SK-N-SH (cell line): Measurements from ENCODE around the gene FNDC1. TPM values are rescaled to one million over a fixed set of nuclear protein-coding genes. Genes with fewer than 3 reads are reported as not detected.

Experiments used
- CTCF ChIA-PET: fragments of 300-600, 350-600 bp; formaldehyde crosslinking; extraction: SDS; loops from one replicate; lab custom pipeline; 2021; lab: Yijun Ruan, JAX
- POLR2A ChIA-PET: fragments of 350-600 bp; sonication (Branson Sonifier 250); formaldehyde crosslinking; extraction: SDS; loops from one replicate; lab custom pipeline; 2020; ENCODE audit warnings: antibody characterized with exemption, inconsistent platforms; lab: Yijun Ruan, JAX
- DNase-seq: peaks from one replicate; pipeline ENCODE4 v3.0.0; 2012
- H2AFZ ChIP-seq: fragments of 200-600 bp; sonication (generic); 2 replicates; pipeline ENCODE4 v1.8.1; 2016; ENCODE audit warnings: antibody characterized with exemption, mild to moderate bottlenecking, low read depth
- H3F3A ChIP-seq: fragments of 200-600 bp; sonication (generic); replicated peaks from 2 replicates; pipeline ENCODE3; 2016; ENCODE audit warnings: antibody characterized with exemption, mild to moderate bottlenecking; ENCODE audit not compliant: insufficient read depth
- H3K27ac ChIP-seq, 2 experiments: fragments of 200-500 bp in 1 of 2; fragments of 200-600 bp in 1 of 2; sonication (Bioruptor generic) in 1 of 2; sonication (generic), shearing (Covaris generic) in 1 of 2; 2 replicates each; pipeline versions ENCODE4 v1.5.1 to v1.6.1; 2014 to 2016; ENCODE audit warnings: low read depth in 2 of 2, inconsistent platforms in 1 of 2, low read length in 1 of 2, mild to moderate bottlenecking in 1 of 2, mixed read lengths in 1 of 2
- H3K27me3 ChIP-seq: fragments of 200-600 bp; sonication (generic), shearing (Covaris generic); 2 replicates; pipeline ENCODE4 v1.6.1; 2016; ENCODE audit warnings: mixed run types; ENCODE audit not compliant: insufficient read depth
- H3K36me3 ChIP-seq, 2 experiments: fragments of 200-500 bp in 1 of 2; fragments of 200-600 bp in 1 of 2; sonication (Bioruptor generic) in 1 of 2; sonication (generic) in 1 of 2; replicated peaks in 1 of 2; 2 replicates each; pipeline versions ENCODE3 to v1.5.1; 2014 to 2016; ENCODE audit warnings: low read length in 1 of 2, mild to moderate bottlenecking in 1 of 2; ENCODE audit not compliant: insufficient read depth in 2 of 2, control insufficient read depth in 1 of 2
- H3K4me1 ChIP-seq, 2 experiments: fragments of 200-500 bp in 1 of 2; fragments of 200-600 bp in 1 of 2; sonication (Bioruptor generic) in 1 of 2; sonication (generic), shearing (Covaris generic) in 1 of 2; 2 replicates each; pipeline versions ENCODE4 v1.5.1 to v1.6.1; 2014 to 2016; ENCODE audit warnings: low read depth in 1 of 2, low read length in 1 of 2, mixed run types in 1 of 2; ENCODE audit not compliant: insufficient read depth in 2 of 2, control insufficient read depth in 1 of 2
- H3K4me2 ChIP-seq: fragments of 200-600 bp; sonication (generic), shearing (Covaris generic); 2 replicates; pipeline ENCODE4 v1.6.1; 2017; ENCODE audit warnings: mixed run types
- H3K4me3 ChIP-seq, 2 experiments: fragments of 200-500 bp in 1 of 2; fragments of 200-600 bp in 1 of 2; sonication (Bioruptor generic) in 1 of 2; sonication (generic), shearing (Covaris generic) in 1 of 2; 2 replicates each; pipeline versions ENCODE4 v1.5.1 to v1.8.1; 2014 to 2016; ENCODE audit warnings: low read depth in 2 of 2, inconsistent platforms in 1 of 2, low read length in 1 of 2, mild to moderate bottlenecking in 1 of 2, mixed read lengths in 1 of 2, moderate library complexity in 1 of 2
- H3K79me2 ChIP-seq: fragments of 200-600 bp; sonication (generic); 2 replicates; pipeline ENCODE4 v1.8.1; 2017; ENCODE audit warnings: mild to moderate bottlenecking; ENCODE audit not compliant: insufficient read depth
- H3K9ac ChIP-seq: fragments of 200-600 bp; sonication (generic); 2 replicates; pipeline ENCODE4 v1.6.1; 2017; ENCODE audit warnings: mixed run types
- H3K9me2 ChIP-seq: fragments of 200-600 bp; sonication (generic); 2 replicates; pipeline ENCODE4 v1.6.1; 2017; ENCODE audit warnings: mixed run types
- H3K9me3 ChIP-seq: fragments of 200-600 bp; sonication (generic); 2 replicates; pipeline ENCODE4 v1.6.1; 2017; ENCODE audit warnings: mixed run types, mild to moderate bottlenecking, moderate library complexity
- H4K20me1 ChIP-seq: fragments of 200-600 bp; sonication (generic); 2 replicates; pipeline ENCODE4 v1.6.1; 2017; ENCODE audit warnings: mild to moderate bottlenecking, mixed run types; ENCODE audit not compliant: insufficient read depth
- CHD2 ChIP-seq: fragments of 150-350 bp; IDR thresholded peaks from 2 replicates; pipeline ENCODE4 v1.6.1; 2018; ENCODE audit warnings: low read length; ENCODE audit not compliant: partially characterized antibody
- ELF1 ChIP-seq: IDR thresholded peaks from 2 replicates; pipeline ENCODE4 v1.4.0; 2012
- EZH2phosphoT487 ChIP-seq: fragments of 200-600 bp; sonication (generic); IDR thresholded peaks from 2 replicates; pipeline ENCODE4 v1.6.1; 2017; ENCODE audit warnings: low read depth, mixed run types, mild to moderate bottlenecking, antibody characterized with exemption, moderate library complexity, borderline replicate concordance
- FOXM1 ChIP-seq: IDR thresholded peaks from 2 replicates; pipeline ENCODE4 v1.4.0; 2012; ENCODE audit warnings: low read depth, mild to moderate bottlenecking
- GABPA ChIP-seq: IDR thresholded peaks from 2 replicates; pipeline ENCODE4 v1.4.0; 2012; ENCODE audit warnings: low read depth, mild to moderate bottlenecking
- IRF3 ChIP-seq: fragments of 150-350 bp; IDR thresholded peaks from 2 replicates; pipeline ENCODE4 v1.6.1; 2016; ENCODE audit warnings: mild to moderate bottlenecking, low read depth, low read length
- MAX ChIP-seq: IDR thresholded peaks from 2 replicates; pipeline ENCODE4 v1.4.0; 2012; ENCODE audit warnings: low read depth
- RAD21 ChIP-seq: IDR thresholded peaks from 2 replicates; pipeline ENCODE4 v1.6.1; 2012; ENCODE audit warnings: mild to moderate bottlenecking, low read length
- REST ChIP-seq: IDR thresholded peaks from 2 replicates; pipeline ENCODE4 v1.6.1; 2012; ENCODE audit warnings: mild to moderate bottlenecking, low read depth, low read length, moderate library complexity
- TAF1 ChIP-seq: IDR thresholded peaks from 2 replicates; pipeline ENCODE4 v1.6.1; 2012; ENCODE audit warnings: low read depth, mild to moderate bottlenecking, low read length, moderate library complexity, borderline replicate concordance
- USF1 ChIP-seq: IDR thresholded peaks from 2 replicates; pipeline ENCODE4 v1.4.0; 2012; ENCODE audit warnings: low read depth, borderline replicate concordance
- ZBTB33 ChIP-seq: IDR thresholded peaks from 2 replicates; pipeline ENCODE4 v1.4.0; 2012; ENCODE audit warnings: low read depth, borderline replicate concordance
- WGBS: methylation state at CpG from one replicate; pipeline ENCODE4 v1.1.6; 2017; ENCODE audit warnings: low lambda C conversion rate; 5-methylcytosine and 5-hydroxymethylcytosine counted together
- polyA plus RNA-seq, 3 experiments: library from polyadenylated mRNA; depleted of rRNA; stranded (reverse); fragments of >200 nt; gene quantifications; 2 replicates each; pipeline ENCODE4 v1.2.3, GENCODE V29; 2012

Gene FNDC1
- polyA plus RNA-seq, 1 of the 3 experiments (the other 2 are of a cell fraction): not detected

- WGBS: 5% methylated on average over 19 of the region's 38 CpGs
- peak overlapping the region; percentile 11; the same call in 1 of the 2 replicates for H3K4me2 ChIP-seq
- no peaks in the 10 kb centered on the region for H3F3A ChIP-seq
- H3K4me3 ChIP-seq: no peak overlapping the region
- CTCF ChIA-PET: interaction anchor here (0.5 to 2.2 kb wide), 3 partner anchors 18 to 367 kb away, joined by 3 to 6 read pairs (median 4); no protein-coding TSS in a partner anchor
- TF ChIP-seq REST (no peak), TAF1 (no peak)
- H3K27ac ChIP-seq: no peak overlapping the region
- H3K79me2 ChIP-seq: no peaks in the 10 kb centered on the region
- no peaks in the 10 kb centered on the region for H3K4me1 ChIP-seq
- H3K27me3 ChIP-seq: peaks cover 56% of the 10 kb centered on the region
- no peak overlapping the region for H2AFZ ChIP-seq
- H3K9ac ChIP-seq: no peak overlapping the region
- peak; percentile 23 for DNase-seq
- H3K9me2 ChIP-seq: no peaks in the 10 kb centered on the region
- no peaks in the 10 kb centered on the region for H3K36me3 ChIP-seq
- H3K9me3 ChIP-seq: no peaks in the 10 kb centered on the region
- POLR2A ChIA-PET: no interaction called here
- H4K20me1 ChIP-seq: no peaks in the 10 kb centered on the region
Measured at GRCh38 chr6:159232106-159232645, 63.0 kb downstream of the FNDC1 start.

GRCh38 chr6:159232751-159233150 is 63.6 kb downstream of the FNDC1 start:
- Histone ChIP-seq H4K20me1 (no peaks in the 10 kb centered on the region), H3K4me2 (no peak overlapping the region), H3K27me3 (peaks cover 58% of the 10 kb centered on the region), H3K27ac (no peak overlapping the region), H3K4me3 (no peak overlapping the region), H3K9ac (no peak overlapping the region), H3K36me3 (no peaks in the 10 kb centered on the region), H3K9me3 (no peaks in the 10 kb centered on the region), H3K9me2 (no peaks in the 10 kb centered on the region), H2AFZ (no peak overlapping the region), H3F3A (no peaks in the 10 kb centered on the region), H3K4me1 (no peaks in the 10 kb centered on the region), H3K79me2 (no peaks in the 10 kb centered on the region)
- POLR2A ChIA-PET: no interaction called here
- DNase-seq: no peak
- 44% methylated on average over 11 of the region's 23 CpGs for WGBS
- CTCF ChIA-PET: interaction anchor here (0.5 to 2.2 kb wide), 3 partner anchors 18 to 367 kb away, joined by 3 to 6 read pairs (median 4); no protein-coding TSS in a partner anchor
- TF ChIP-seq ZBTB33: no peak
- TF ChIP-seq EZH2phosphoT487: no peak
- TF ChIP-seq FOXM1: no peak
- TF ChIP-seq RAD21: no peak
- TF ChIP-seq USF1: no peak
- TF ChIP-seq GABPA: no peak
- TF ChIP-seq MAX: no peak
- no peak for TF ChIP-seq REST
- no peak for TF ChIP-seq ELF1
- no peak for TF ChIP-seq IRF3
- no peak for TF ChIP-seq CHD2
